Naive B cell (primary cell): Measurements from ENCODE around the gene RTP2. TPM values are rescaled to one million over a fixed set of nuclear protein-coding genes. Genes with fewer than 3 reads are reported as not detected.

Source experiments
- ATAC-seq, 2 donors: fragments of 150-1000 bp; cut with Tn5 transposase; 2 replicates each; pipeline ENCODE4 v1.10.0; 2021; ENCODE audit warnings: low read depth in 2 of 2, mild to moderate bottlenecking in 2 of 2, moderate library complexity in 2 of 2
- DNase-seq: peaks from one replicate; pipeline ENCODE4 v3.0.0; 2022
- H3K27ac Mint-ChIP-seq, 6 donors: one replicate each; pipeline ENCODE4 v1.8.0; 2020 to 2022; ENCODE audit warnings: mild to moderate bottlenecking in 6 of 6, mixed read lengths in 6 of 6, moderate library complexity in 5 of 6, inconsistent platforms in 2 of 6
- H3K27me3 Mint-ChIP-seq, 3 donors: one replicate each; pipeline ENCODE4 v1.8.0; 2021 to 2022; ENCODE audit warnings: mixed read lengths in 3 of 3, mild to moderate bottlenecking in 1 of 3
- H3K36me3 Mint-ChIP-seq, 2 donors: one replicate each; pipeline ENCODE4 v1.8.0; 2020 to 2022; ENCODE audit warnings: mixed read lengths in 2 of 2, inconsistent platforms in 1 of 2, mild to moderate bottlenecking in 1 of 2
- H3K4me1 Mint-ChIP-seq, 3 donors: one replicate each; pipeline ENCODE4 v1.8.0; 2020 to 2022; ENCODE audit warnings: mixed read lengths in 3 of 3, inconsistent platforms in 1 of 3, mild to moderate bottlenecking in 1 of 3, moderate library complexity in 1 of 3
- H3K4me3 Mint-ChIP-seq, 8 donors: one replicate each; pipeline ENCODE4 v1.8.0; 2020 to 2022; ENCODE audit warnings: mild to moderate bottlenecking in 8 of 8, mixed read lengths in 8 of 8, moderate library complexity in 8 of 8, inconsistent platforms in 2 of 8
- H3K9me3 Mint-ChIP-seq, 7 donors: one replicate each; pipeline ENCODE4 v1.8.0; 2020 to 2022; ENCODE audit warnings: mixed read lengths in 7 of 7, mild to moderate bottlenecking in 5 of 7, inconsistent platforms in 2 of 7, moderate library complexity in 1 of 7
- polyA plus RNA-seq, 6 donors: library from polyadenylated mRNA; unstranded; fragments of 300-500 nt; fragmentation: Illumina TruSeq; gene quantifications; one replicate each; pipeline ENCODE4 v1.2.3, GENCODE V29; 2021; ENCODE audit warnings: low read depth in 6 of 6

The RTP2 gene
- polyA plus RNA-seq, 6 donors from 2014 or later, result not detected

DNA sequence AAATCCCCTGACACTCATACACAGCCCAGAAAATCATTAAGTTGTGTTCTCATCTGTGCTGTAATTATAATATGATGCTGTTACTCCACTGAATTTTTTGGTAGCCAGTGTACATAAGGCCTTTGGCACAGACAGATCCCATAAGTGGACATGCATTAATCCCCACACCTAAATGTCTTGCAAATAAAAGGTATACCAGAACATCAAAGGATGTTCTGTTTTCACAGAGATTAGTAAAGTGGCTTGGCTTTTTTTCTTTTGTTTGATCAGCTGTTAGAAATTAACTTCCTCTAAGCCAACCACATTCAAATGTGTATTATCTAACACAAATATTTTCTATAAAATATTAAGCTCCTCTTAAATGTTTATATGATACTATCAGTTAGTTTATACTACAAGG is 34.8 kb downstream of the RTP2 start:
- peaks cover 0 to 7% of the 10 kb centered on the region in 2 donors for H3K36me3 Mint-ChIP-seq
- H3K4me1 Mint-ChIP-seq, result peaks cover 8 to 11% (median 9%) of the 10 kb centered on the region in 3 donors
- no peak overlapping the region for H3K27ac Mint-ChIP-seq
- DNase-seq, result no peak
- no peak for ATAC-seq
- peaks cover 39 to 45% (median 45%) of the 10 kb centered on the region in 3 donors for H3K27me3 Mint-ChIP-seq
- H3K9me3 Mint-ChIP-seq, result peaks cover 4 to 9% (median 5%) of the 10 kb centered on the region in 7 donors
- H3K4me3 Mint-ChIP-seq, result no peak overlapping the region

DNA sequence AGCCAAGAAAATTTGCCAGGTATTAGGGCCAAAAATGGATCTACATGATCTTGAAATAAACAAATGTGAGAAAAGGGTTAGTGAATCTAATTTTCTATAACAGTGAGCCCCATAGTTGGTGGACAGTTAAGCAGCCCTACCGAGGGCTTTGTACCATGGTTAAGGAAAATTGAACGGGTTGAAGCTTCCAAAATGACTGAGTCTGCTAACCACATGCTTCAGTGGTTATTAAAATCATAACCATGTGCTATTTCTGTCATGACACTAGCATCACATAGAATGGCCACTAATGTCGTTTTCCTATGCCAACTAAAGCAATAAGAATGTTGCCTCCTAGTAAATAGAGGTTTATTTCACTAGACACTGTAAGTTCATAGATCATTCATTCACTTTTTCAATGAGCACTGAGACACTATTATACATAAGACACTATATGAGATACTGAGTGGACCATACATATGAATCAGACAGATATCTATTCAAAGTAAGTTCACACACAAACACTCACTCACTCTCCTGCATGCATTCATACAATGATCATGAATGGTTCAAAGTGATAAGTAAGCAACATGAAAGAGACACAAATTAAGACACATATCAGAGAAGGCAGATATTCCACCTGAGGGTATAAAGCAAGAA is 36.5 kb downstream of the RTP2 start:
- Mint-ChIP-seq H3K27me3 (peaks cover 23 to 30% (median 30%) of the 10 kb centered on the region in 3 donors), H3K4me3 (no peak overlapping the region), H3K9me3 (peaks cover 5 to 25% (median 11%) of the 10 kb centered on the region in 7 donors), H3K27ac (no peak overlapping the region), H3K4me1 (peaks cover 8 to 11% (median 9%) of the 10 kb centered on the region in 3 donors), H3K36me3 (peaks cover 0 to 7% of the 10 kb centered on the region in 2 donors)
- DNase-seq, result no peak
- no peak for ATAC-seq

DNA sequence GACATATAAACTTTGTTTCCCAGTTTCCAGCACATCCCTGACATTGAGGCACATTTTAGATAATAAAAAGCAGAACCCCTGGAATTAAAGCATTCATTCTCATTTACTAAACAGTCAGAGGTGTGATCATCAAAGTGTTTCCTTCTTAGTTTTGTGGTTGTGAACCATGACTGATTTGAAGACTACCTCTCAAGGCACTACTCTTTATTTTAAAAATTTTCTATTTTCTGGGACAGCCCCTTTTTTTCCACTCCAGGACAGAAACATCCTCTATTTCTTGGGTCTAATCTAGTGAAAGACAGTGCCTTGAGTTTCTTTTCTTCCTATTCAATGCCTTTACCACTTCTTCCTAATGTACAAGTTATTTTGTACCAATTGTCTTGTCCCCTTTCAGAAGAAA is 37.3 kb downstream of the RTP2 start:
- no peak for ATAC-seq
- Mint-ChIP-seq H3K27me3 (peaks cover 16 to 22% (median 22%) of the 10 kb centered on the region in 3 donors), H3K36me3 (peaks cover 0 to 7% of the 10 kb centered on the region in 2 donors)

DNA sequence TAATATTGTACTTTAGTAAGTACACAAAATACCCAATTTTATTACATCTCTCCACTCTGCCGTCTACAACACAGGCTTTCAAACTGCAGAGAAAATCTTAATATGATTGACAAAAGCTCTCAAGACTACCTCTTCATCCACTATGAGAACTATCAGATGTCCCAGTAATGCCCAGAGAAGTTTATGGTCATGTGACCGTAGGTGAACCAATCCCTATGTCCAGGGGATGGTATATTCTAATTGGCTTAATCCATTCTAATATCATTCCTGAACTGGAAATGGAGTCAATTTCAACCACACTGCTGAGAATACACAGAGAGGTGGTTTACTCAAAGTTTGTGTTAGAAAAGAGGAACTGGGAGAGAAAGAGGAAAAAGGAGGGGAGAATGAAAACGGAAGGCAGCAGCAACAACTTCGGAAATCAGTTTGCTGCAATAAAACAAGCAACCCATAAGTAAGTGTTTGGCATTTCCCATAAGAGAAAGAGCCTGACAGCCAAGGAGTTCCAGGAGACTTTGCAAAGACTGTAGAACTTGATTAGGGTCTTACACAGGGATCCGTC is 39.4 kb downstream of the RTP2 start:
- ATAC-seq (peak in 1 of 2 donors; percentile 36), DNase-seq (no peak)
- H3K36me3 Mint-ChIP-seq, result peaks cover 0 to 7% of the 10 kb centered on the region in 2 donors
- peaks cover 5 to 38% (median 15%) of the 10 kb centered on the region in 7 donors for H3K9me3 Mint-ChIP-seq
- H3K27ac Mint-ChIP-seq, result peak overlapping the region in 1 of 6 donors; percentile 8
- H3K27me3 Mint-ChIP-seq, result peaks cover 8 to 14% (median 8%) of the 10 kb centered on the region in 3 donors
- H3K4me3 Mint-ChIP-seq, result peak overlapping the region in 4 of 8 donors; percentile 3 to 37 (median 10)
- peaks cover 8 to 11% (median 9%) of the 10 kb centered on the region in 3 donors for H3K4me1 Mint-ChIP-seq

More for the DNA sequence above, 37.3 kb downstream of the RTP2 start:
- no peak overlapping the region for H3K27ac Mint-ChIP-seq
- peaks cover 5 to 34% (median 15%) of the 10 kb centered on the region in 7 donors for H3K9me3 Mint-ChIP-seq
- no peak for DNase-seq
- no peak overlapping the region for H3K4me3 Mint-ChIP-seq
- H3K4me1 Mint-ChIP-seq, result peaks cover 8 to 11% (median 9%) of the 10 kb centered on the region in 3 donors

DNA sequence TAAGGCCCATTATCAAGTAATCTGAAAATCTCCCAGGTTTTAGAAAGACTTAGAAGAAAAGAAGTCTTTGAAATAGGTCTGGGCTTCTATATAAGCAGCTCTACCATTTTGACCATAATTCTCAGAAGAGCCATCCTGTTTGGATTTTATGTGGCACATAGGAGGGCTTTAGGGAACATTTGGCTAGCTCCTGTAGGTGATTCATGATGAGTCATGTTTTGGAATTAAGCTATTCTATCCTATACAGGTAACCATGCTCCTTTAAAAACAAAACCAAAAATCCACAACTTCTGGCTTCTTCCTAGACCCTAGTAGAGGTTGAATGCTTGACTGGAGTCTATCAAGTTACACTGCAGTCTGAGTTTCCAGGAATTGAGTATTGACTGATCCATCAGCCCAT is 41.1 kb downstream of the RTP2 start:
- H3K4me3 Mint-ChIP-seq, result no peak overlapping the region
- ATAC-seq, result no peak
- H3K9me3 Mint-ChIP-seq, result peaks cover 5 to 38% (median 15%) of the 10 kb centered on the region in 7 donors
- peaks cover 5 to 15% (median 11%) of the 10 kb centered on the region in 3 donors for H3K27me3 Mint-ChIP-seq
- H3K27ac Mint-ChIP-seq, result no peak overlapping the region
- peaks cover 0 to 7% of the 10 kb centered on the region in 2 donors for H3K36me3 Mint-ChIP-seq
- H3K4me1 Mint-ChIP-seq, result peaks cover 8 to 11% (median 9%) of the 10 kb centered on the region in 3 donors
- DNase-seq, result no peak

DNA sequence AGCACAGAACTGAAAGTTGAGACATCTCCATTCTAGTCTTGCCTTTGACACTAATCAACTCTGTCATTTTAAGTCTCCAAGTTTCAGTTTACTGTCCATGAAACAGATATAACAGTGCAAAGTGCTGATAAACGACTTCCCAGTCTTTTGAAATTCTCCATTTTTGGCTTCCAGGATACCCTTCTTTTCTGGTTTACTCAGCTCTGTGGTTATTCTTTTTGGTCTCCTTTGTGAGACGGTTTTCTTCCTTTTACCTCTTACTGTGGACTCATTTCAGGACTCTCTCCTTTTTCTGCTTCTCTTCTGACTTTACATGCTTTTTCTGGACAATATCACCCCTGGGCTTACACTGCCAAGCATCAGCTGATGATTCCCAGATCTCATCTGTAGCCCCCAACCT is 51.1 kb downstream of the RTP2 start:
- Mint-ChIP-seq H3K4me3 (no peak overlapping the region), H3K9me3 (peaks cover 0 to 3% (median 0%) of the 10 kb centered on the region in 7 donors), H3K27me3 (peaks cover 52 to 68% (median 63%) of the 10 kb centered on the region in 3 donors), H3K36me3 (no peaks in the 10 kb centered on the region), H3K27ac (no peak overlapping the region), H3K4me1 (no peaks in the 10 kb centered on the region)
- DNase-seq (no peak), ATAC-seq (no peak)

Other genes with a start within 250 kb of the RTP2 start
- gene SST, start 32.2 kb downstream of the RTP2 start, polyA plus RNA-seq, result not detected
- gene BCL6, start 42.9 kb upstream of the RTP2 start, polyA plus RNA-seq, result 10 to 100 TPM; 20.7 to 39.3 (median 31.9) TPM